Measurements from ENCODE around the gene TBC1D3B.

TBC1D3B gene

GRCh38 chr17:36153895-36154610 lies 22.4 kb downstream of the TBC1D3B start:
- no peak overlapping the region for H3K27ac ChIP-seq
- POLR2A ChIA-PET (ENCODE audit: low non-redundant PET): no interaction called here
- CTCF ChIA-PET: no interaction called here
- TF ChIP-seq CTCF (conservative IDR thresholded peaks at IDR 0.05; ENCODE audit: low read depth): no peak
- DNase-seq (ENCODE audit: low spot score): no peak

- POLR2A ChIA-PET (ENCODE audit: low non-redundant PET): no interaction called here
- CTCF ChIA-PET: no interaction called here
- TF ChIP-seq CTCF (conservative IDR thresholded peaks at IDR 0.05; ENCODE audit: low read depth): no peak
- no peak for DNase-seq (ENCODE audit: low spot score)
- H3K27ac ChIP-seq: no peak overlapping the region
These were observed 23.8 kb downstream of the TBC1D3B start for GRCh38 chr17:36152639-36153120.

GRCh38 chr17:36151891-36152638 lies 24.4 kb downstream of the TBC1D3B start:
- DNase-seq (ENCODE audit: low spot score): no peak
- TF ChIP-seq CTCF (conservative IDR thresholded peaks at IDR 0.05; ENCODE audit: low read depth): no peak
- ChIA-PET CTCF (no interaction called here), POLR2A (ENCODE audit: low non-redundant PET) (no interaction called here)
- no peak overlapping the region for H3K27ac ChIP-seq

- ChIA-PET POLR2A (ENCODE audit: low non-redundant PET) (no interaction called here), CTCF (interaction anchor here (0.5 to 3.3 kb wide), 14 partner anchors 13 to 1745 kb away, joined by 3 to 72 read pairs (median 4); no protein-coding TSS in a partner anchor)
- no peak for DNase-seq (ENCODE audit: low spot score)
- TF ChIP-seq CTCF (conservative IDR thresholded peaks at IDR 0.05; ENCODE audit: low read depth): peak; percentile 80
- no peak overlapping the region for H3K27ac ChIP-seq
These were observed 27.1 kb downstream of the TBC1D3B start for GRCh38 chr17:36149296-36149820.

GRCh38 chr17:36148559-36149295 lies 27.7 kb downstream of the TBC1D3B start:
- DNase-seq (ENCODE audit: low spot score): peak; percentile 91

More at GRCh38 chr17:36148559-36149295, 27.7 kb downstream of the TBC1D3B start:
- H3K27ac ChIP-seq: no peak overlapping the region
- TF ChIP-seq CTCF (conservative IDR thresholded peaks at IDR 0.05; ENCODE audit: low read depth): peak; percentile 100
- CTCF ChIA-PET: interaction anchor here (0.5 to 3.3 kb wide), 20 partner anchors 13 to 1744 kb away, joined by 3 to 72 read pairs (median 4); no protein-coding TSS in a partner anchor
- POLR2A ChIA-PET (ENCODE audit: low non-redundant PET): no interaction called here
